ENCODE measurements around the gene RAET1G.

DNA sequence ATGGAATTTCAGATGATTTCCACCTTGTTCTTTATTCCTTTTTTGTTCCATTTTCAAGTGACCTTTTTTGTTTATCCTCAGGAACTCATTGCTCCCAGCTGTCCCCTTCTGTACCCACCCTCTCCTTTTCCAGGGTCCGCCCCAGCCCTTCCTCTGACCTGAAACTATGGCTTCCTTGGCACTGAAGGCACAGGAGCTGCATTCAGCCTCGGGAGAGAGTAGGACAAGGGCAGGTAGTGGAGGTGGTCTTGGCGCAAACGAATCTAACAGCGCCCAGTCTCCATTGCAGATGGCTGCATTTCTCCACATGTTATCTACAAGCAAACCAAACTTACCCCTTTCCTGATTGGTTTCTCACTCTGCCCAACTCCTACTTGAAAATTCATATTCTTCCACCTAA, 10.1 kb upstream of the RAET1G start:
- TF ChIP-seq TAF1 (IDR thresholded peaks at IDR 0.05; ENCODE audit: borderline replicate concordance, insufficient read depth, low read length) (no peak), FOXP2 (optimal IDR thresholded peaks at IDR 0.05; ENCODE audit: borderline replicate concordance, extremely low read depth, extremely low read length, insufficient read depth) (no peak)

Measured in PFSK-1 (cell line).